ENCODE results near the gene MCUR1.

GRCh38 chr6:13754644-13755043 is 59.7 kb downstream of the MCUR1 start:
- no peak for TF ChIP-seq FOXM1 (IDR thresholded peaks at IDR 0.05; ENCODE audit: borderline replicate concordance, low read depth)
- TF ChIP-seq EGR1 (IDR thresholded peaks at IDR 0.05) = no peak
- no peak for TF ChIP-seq NFIC (IDR thresholded peaks at IDR 0.05)
- no peak for TF ChIP-seq RAD21 (IDR thresholded peaks at IDR 0.05; ENCODE audit: low read depth)
- TF ChIP-seq MAX (IDR thresholded peaks at IDR 0.05) = no peak
- TF ChIP-seq TAF1 (IDR thresholded peaks at IDR 0.05; ENCODE audit: low read depth) = no peak
- TF ChIP-seq EP300 (IDR thresholded peaks at IDR 0.05; ENCODE audit: borderline replicate concordance) = no peak
- no peak for TF ChIP-seq REST (IDR thresholded peaks at IDR 0.05; ENCODE audit: low read depth)
